K562 (cell line): Measurements from ENCODE around the gene LCN15. TPM values are rescaled to one million over a fixed set of nuclear protein-coding genes. Genes with fewer than 3 reads are reported as not detected.

Experiments
- HDAC6 ChIP-seq: IDR thresholded peaks from 2 replicates; pipeline ENCODE4 v1.6.1; 2012; ENCODE audit warnings: low read depth, mild to moderate bottlenecking, control low read depth, inconsistent platforms, low read length, moderate library complexity
- NFIC ChIP-seq: fragments of 450-650 bp; IDR thresholded peaks from 2 replicates; pipeline ENCODE4 v1.6.1; 2017; ENCODE audit warnings: mild to moderate bottlenecking, inconsistent platforms
- NFIX ChIP-seq: fragments of 250-450 bp; sonication (Bioruptor Pico); IDR thresholded peaks from 2 replicates; pipeline ENCODE4 v1.4.0; 2020; ENCODE audit warnings: low read depth, mild to moderate bottlenecking, moderate library complexity
- NR1H2 ChIP-seq: sonication (generic); formaldehyde crosslinking; IDR thresholded peaks from 2 replicates; pipeline ENCODE4 v1.4.0; 2020; ENCODE audit warnings: mild to moderate bottlenecking, missing genetic modification reagents
- POLR2AphosphoS2 ChIP-seq: IDR thresholded peaks from 2 replicates; pipeline ENCODE4 v1.6.1; 2012; ENCODE audit warnings: low read length, improper control_type of control experiment
- RBFOX2 ChIP-seq: fragments of 200-400 bp; formaldehyde crosslinking; IDR thresholded peaks from 2 replicates; pipeline ENCODE4 v1.6.1; 2017; ENCODE audit warnings: low read depth, mild to moderate bottlenecking, low read length, moderate library complexity
- RBM22 ChIP-seq: fragments of 200-400 bp; formaldehyde crosslinking; IDR thresholded peaks from 2 replicates; pipeline ENCODE4 v1.6.1; 2018; ENCODE audit warnings: low read length, low read depth; ENCODE audit not compliant: poor library complexity, severe bottlenecking
- TAF15 ChIP-seq: fragments of 200-400 bp; formaldehyde crosslinking; IDR thresholded peaks from 2 replicates; pipeline ENCODE4 v1.6.1; 2017; ENCODE audit warnings: mild to moderate bottlenecking, low read depth, low read length, moderate library complexity
- TFAP4 ChIP-seq: sonication (generic); formaldehyde crosslinking; IDR thresholded peaks from 2 replicates; pipeline ENCODE4 v1.8.0; 2022; ENCODE audit warnings: missing genetic modification reagents, mild to moderate bottlenecking, moderate library complexity, borderline replicate concordance
- ZBTB11 ChIP-seq, 3 experiments: fragments of 200-800 bp in 1 of 3; fragments of 250-450 bp in 1 of 3; fragments of 450-650 bp in 1 of 3; sonication (Bioruptor Pico) in 1 of 3; sonication (Bioruptor generic) in 1 of 3; formaldehyde crosslinking in 1 of 3; IDR thresholded peaks; 2 replicates each; pipeline versions ENCODE4 v1.6.1 to v1.8.0; 2016 to 2022; ENCODE audit warnings: mild to moderate bottlenecking in 2 of 3, missing genetic modification characterization in 2 of 3, missing compliant biosample characterization in 1 of 3, moderate library complexity in 1 of 3
- ZBTB7A ChIP-seq: IDR thresholded peaks from 2 replicates; pipeline ENCODE4 v1.6.1; 2011; ENCODE audit warnings: low read depth, mild to moderate bottlenecking, low read length, moderate library complexity, borderline replicate concordance; ENCODE audit not compliant: control insufficient read depth
- polyA plus RNA-seq, 8 experiments: library from polyadenylated mRNA; depleted of rRNA in 4 of 8; stranded (reverse) in 5 of 8; unstranded in 3 of 8; fragments of >200 nt; fragmentation: Nextera tagmentation in 2 of 8; fragmentation: Illumina TruSeq in 1 of 8; extraction: Ambion mirVana in 2 of 8; extraction: Trizol in 1 of 8; gene quantifications; 2 replicates each; pipeline versions ENCODE4 v1.2.1 to v1.2.3, GENCODE V29; 2011 to 2014; ENCODE audit warnings: inconsistent platforms in 1 of 8, missing spikeins in 1 of 8
- total RNA-seq, 7 experiments: library from RNA; depleted of rRNA in 6 of 7; stranded (reverse); fragments of >200 nt in 6 of 7; fragmentation: Illumina TruSeq in 2 of 7; extraction: Trizol in 2 of 7; gene quantifications; 2 replicates each; pipeline versions ENCODE4 v1.2.1 to v1.2.3, GENCODE V29; 2011 to 2021; ENCODE audit warnings: low replicate concordance in 1 of 7

Gene LCN15
- total and polyA plus RNA-seq, 9 of the 15 experiments (the other 6 are each of a cell fraction or from before 2014, with no cell fraction given) = 0.66 TPM; not detected in 8

GRCh38 chr9:136721339-136722092, 42.8 kb downstream of the LCN15 start (continued):
- TF ChIP-seq HDAC6 (no peak), ZBTB11 (CRISPR knock-in tag; IDR thresholded peaks at IDR 0.05) (no peak), NFIX (no peak), TAF15 (peak; percentile 52; the same call in 1 of the 2 replicates), POLR2AphosphoS2 (peak; percentile 6; the same call in 1 of the 2 replicates), NR1H2 (CRISPR knock-in tag) (no peak), RBM22 (peak; percentile 41), TFAP4 (CRISPR knock-in tag) (no peak), NFIC (peak; percentile 81), ZBTB7A (peak; percentile 15; the same call in 1 of the 2 replicates), RBFOX2 (peak; percentile 7; the same call in 1 of the 2 replicates)
